ENCODE data around the gene ABCC3.

DNA sequence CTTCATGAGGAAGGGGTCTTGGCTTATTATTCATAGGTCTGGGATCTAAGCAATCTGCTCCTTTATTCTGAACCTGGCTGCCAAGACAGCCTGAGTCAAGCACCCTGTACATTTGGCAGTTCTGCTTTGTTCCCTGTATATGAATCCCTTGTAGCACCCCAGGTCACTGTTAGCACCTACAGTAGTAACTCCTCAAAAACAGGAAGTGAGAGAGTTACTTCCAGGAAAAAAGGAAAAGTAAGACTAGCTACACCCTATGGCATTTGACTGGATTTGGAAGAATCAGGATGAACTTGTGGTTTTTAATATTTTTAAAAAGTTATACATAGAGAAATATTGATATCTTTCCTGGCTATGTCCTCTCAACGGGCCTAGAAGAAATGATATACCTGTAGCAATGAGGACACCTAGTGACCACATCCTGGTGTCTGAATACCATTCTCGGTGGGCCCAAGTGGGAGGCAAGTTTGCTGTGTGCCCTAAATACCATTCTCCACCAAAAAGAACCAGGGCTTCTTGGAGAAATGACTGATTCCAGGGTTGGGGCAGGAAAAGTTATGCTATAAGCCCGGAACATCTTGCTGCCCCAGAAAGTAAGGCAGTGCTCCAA is 63.1 kb downstream of the ABCC3 start:
- TF ChIP-seq, protein P1, sequence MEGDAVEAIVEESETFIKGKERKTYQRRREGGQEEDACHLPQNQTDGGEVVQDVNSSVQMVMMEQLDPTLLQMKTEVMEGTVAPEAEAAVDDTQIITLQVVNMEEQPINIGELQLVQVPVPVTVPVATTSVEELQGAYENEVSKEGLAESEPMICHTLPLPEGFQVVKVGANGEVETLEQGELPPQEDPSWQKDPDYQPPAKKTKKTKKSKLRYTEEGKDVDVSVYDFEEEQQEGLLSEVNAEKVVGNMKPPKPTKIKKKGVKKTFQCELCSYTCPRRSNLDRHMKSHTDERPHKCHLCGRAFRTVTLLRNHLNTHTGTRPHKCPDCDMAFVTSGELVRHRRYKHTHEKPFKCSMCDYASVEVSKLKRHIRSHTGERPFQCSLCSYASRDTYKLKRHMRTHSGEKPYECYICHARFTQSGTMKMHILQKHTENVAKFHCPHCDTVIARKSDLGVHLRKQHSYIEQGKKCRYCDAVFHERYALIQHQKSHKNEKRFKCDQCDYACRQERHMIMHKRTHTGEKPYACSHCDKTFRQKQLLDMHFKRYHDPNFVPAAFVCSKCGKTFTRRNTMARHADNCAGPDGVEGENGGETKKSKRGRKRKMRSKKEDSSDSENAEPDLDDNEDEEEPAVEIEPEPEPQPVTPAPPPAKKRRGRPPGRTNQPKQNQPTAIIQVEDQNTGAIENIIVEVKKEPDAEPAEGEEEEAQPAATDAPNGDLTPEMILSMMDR (conservative IDR thresholded peaks at IDR 0.05): 0 out of 2 replicates have a peak, but pooled peaks have one; percentile 10
- TF ChIP-seq ZFX (IDR thresholded peaks at IDR 0.05): no peak
